HG03378 (cell line): ENCODE results near the gene GNL3L.
"Not testable (repeated sequence)": the region's sequence is repeated elsewhere in the genome, so short reads cannot be mapped to it uniquely, and the experiment has no call there.

Experiments
- ATAC-seq: cut with Tn5 transposase; IDR thresholded peaks from one replicate; pipeline ENCODE4 v1.9.1; 2021; ENCODE audit warnings: mild to moderate bottlenecking, moderate library complexity; ENCODE audit not compliant: unreplicated experiment

GNL3L gene, protein sequence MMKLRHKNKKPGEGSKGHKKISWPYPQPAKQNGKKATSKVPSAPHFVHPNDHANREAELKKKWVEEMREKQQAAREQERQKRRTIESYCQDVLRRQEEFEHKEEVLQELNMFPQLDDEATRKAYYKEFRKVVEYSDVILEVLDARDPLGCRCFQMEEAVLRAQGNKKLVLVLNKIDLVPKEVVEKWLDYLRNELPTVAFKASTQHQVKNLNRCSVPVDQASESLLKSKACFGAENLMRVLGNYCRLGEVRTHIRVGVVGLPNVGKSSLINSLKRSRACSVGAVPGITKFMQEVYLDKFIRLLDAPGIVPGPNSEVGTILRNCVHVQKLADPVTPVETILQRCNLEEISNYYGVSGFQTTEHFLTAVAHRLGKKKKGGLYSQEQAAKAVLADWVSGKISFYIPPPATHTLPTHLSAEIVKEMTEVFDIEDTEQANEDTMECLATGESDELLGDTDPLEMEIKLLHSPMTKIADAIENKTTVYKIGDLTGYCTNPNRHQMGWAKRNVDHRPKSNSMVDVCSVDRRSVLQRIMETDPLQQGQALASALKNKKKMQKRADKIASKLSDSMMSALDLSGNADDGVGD

GRCh38 chrX:54529552-54530356 lies at the start of gene GNL3L:
GNL3L (plus strand) TSS chrX:54530219; CDS start chrX:54532567, 2,348 bp downstream.
- peak; percentile 72 for ATAC-seq

DNA sequence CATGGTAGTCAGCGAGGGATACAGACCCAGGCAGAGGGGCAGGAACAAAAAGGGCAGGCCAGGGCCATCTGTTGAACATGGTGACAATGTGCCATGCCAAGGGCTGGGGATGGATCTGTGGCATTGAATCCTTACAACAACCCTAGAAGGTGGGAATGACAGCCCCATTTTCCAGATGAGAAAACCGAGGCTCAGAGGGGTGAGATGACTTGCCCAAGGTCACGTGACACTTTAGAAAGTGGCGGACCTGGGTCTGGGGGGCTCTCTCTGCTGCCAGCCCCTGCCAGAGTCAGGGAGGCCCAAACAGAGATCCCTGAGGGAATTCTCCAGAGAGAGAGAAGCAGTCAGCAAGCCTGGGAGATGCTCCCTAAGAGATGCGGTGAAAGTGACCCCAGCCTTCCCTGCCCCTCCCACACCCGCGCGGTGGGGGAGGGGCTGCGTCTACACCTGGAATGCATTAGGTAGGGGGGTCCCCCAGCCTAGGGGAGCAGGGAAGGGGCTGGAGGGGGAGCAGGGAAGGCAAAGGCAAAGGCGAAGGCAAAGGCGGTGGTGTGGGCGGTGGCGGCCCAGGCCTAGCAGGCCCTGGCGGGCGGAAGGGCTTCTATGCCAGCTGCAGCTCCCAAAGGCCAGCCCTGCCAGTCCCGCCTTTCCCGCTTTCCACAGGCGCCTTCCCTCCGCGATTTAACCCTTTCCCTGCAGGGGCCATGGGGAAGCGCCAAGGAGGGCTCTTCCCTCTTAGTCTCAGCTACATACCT lies 47.0 kb upstream of the GNL3L start:
- no peak for ATAC-seq

DNA sequence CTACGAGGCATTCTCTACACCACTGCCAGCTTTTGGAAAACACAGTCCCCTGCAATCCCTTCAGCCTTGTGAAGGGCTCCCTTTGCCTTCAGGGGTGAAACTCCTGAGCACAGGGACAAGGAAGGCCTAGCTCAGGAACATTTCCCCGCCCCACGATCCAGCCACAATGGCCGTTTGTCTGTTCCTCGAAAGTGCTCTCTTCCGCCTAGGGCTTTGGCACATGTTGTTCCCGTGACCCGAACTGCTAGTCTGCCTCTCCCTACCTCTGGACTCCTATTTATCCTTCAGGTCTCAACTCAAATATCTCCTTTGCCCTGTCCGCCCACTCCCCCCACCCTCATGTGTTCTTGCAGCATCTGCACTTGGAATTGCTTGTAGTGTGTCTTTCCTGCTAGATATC lies 46.1 kb upstream of the GNL3L start:
- ATAC-seq, result no peak

DNA sequence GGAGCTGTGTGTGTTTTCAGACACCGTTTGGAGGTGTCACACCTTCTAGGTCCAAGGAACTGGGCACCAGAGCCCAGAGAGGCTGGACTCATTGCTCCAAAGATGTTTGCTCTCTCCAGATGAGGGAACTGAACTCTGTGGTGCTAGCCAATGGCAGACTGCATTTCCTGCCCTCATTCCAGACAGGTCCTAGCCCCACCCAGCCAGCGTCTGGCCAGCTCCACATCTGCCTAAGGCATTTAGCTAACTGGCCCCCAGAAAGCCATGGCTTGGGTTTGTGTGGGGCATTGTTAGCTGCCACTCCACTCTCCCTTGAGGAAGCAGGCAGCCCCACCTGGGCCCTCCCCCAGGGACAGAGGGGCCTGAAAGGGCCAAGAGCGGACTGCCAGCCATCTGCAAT lies 45.4 kb upstream of the GNL3L start:
- ATAC-seq, result no peak

DNA sequence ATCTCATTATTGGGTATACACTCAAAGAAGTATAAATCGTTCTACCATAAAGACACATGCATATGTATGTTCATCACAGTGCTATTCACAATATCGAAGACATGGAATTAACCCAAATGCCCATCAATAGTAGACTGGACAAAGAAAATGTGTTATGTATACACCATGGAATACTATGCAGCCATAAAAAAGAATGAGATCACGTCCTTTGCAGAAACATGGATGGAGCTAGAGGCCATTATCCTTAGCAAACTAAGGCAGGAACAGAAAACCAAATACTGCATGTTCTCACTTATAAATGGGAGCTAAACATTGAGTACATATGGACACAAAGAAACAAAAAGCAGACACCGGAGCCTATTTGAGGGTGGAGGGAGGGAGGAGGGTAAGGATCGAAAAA lies 40.2 kb upstream of the GNL3L start:
- not testable (repeated sequence) for ATAC-seq

GRCh38 chrX:54492340-54492739 lies 37.7 kb upstream of the GNL3L start:
- ATAC-seq, result no peak

DNA sequence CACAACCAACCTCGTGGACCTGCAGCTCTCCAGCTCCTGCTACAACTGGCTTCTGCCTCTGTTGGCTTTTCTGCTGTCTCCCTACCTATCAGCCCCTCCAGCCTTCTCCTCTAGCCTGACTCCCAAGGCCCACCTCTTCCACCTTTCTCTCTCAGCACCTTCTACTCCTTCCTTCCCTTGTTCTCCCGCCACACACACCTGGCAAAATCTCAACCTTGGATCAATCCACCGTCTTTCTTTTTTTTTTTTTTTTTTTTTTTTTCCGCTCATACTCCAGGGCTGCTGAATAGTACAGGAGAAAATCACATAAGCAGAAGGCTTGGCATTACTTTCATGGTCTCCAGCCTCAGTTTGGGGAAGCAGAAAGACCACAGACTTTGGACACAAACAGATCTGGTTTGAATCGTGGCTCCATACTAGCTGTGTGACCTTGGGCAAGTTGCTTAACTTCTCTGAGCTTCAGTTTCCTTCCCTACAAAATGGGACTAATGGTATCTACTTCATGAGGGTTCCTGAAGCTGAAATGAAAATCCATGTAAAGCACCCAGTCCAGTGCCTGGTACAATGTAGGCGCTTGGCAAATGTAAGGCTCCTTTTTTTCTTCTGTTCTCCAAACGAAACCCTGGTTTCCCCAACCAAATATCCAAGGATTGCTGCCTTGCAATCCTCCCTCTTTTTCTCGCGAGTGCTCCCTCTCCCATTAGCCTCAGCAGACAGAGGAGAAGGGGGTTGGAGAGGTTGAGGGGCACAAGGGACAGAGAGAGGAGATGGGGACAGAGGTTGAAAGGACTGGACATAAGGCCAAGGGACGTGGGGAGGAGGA lies 35.6 kb upstream of the GNL3L start:
- no peak for ATAC-seq

- ATAC-seq, result no peak
Observed at GRCh38 chrX:54494989-54495813, 34.8 kb upstream of the GNL3L start.

- no peak for ATAC-seq
Observed at GRCh38 chrX:54495814-54496516, 34.1 kb upstream of the GNL3L start, which contains the start of gene FGD1. FGD1 (minus strand) TSS chrX:54496234; CDS start chrX:54495432, 802 bp downstream.

- no peak for ATAC-seq
Observed at GRCh38 chrX:54496517-54496852, 33.5 kb upstream of the GNL3L start.

- no peak for ATAC-seq
Observed at GRCh38 chrX:54496936-54497335, 33.1 kb upstream of the GNL3L start.

- ATAC-seq, result no peak
Observed at GRCh38 chrX:54509400-54509799, 20.6 kb upstream of the GNL3L start.

DNA sequence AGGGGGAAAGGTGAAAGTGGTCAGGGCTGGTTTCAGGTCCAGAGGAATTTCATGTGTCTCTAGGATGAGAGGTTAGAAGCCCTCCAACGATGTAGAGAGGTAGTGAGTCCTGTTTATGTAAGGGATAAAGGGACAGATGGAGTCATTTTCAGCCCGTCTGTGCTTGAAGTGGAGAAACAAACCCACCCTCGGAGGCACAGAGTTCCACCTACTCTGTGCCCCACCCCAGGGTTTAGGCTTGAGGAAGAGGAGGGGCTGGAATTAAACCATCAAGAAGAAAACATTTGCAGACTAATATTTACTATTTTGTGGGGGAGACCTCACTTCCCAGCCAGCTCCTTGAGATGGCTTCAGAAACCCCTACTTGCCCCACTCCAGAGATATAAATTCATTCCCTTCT lies 868 bp upstream of the GNL3L start:
- ATAC-seq, result no peak

- ATAC-seq, result no peak
Observed at GRCh38 chrX:54530357-54530900, 410 bp downstream of the GNL3L start.

GRCh38 chrX:54534271-54534670 lies 4.3 kb downstream of the GNL3L start:
- ATAC-seq, result no peak

GRCh38 chrX:54540289-54540688 lies 10.3 kb downstream of the GNL3L start:
- ATAC-seq, result no peak

DNA sequence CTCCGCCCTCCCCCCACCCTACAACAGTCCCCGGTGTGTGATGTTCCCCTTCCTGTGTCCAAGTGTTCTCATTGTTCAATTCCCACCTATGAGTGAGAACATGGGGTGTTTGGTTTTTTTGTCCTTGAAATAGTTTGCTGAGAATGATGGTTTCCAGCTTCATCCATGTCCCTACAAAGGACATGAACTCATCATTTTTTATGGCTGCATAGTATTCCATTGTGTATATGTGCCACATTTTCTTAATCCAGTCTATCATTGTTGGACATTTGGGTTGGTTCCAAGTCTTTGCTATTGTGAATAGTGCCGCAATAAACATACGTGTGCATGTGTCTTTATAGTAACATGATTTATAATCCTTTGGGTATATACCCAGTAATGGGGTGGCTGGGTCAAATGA lies 12.2 kb downstream of the GNL3L start:
- not testable (repeated sequence) for ATAC-seq

DNA sequence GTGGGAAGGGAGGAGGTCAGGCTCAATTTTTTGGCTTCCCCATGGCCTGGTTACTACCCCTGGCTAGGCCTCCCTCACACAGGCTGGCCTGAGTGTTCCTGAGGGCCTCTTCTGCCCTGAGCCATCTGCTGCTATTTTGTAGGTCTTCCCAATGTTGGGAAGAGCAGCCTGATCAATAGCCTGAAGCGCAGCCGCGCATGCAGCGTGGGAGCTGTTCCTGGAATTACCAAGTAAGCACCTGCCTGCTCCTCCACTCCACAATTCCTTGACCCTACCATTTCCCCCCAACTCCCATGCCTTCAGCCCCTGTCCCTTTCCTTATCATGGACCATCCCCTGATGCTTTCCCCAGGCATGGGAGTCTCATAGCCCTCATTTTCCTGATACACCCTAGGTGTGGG lies 20.8 kb downstream of the GNL3L start:
- no peak for ATAC-seq
